GM13977 (cell line): ENCODE results near the gene CHD5.

Experiments
- DNase-seq: peaks from one replicate; pipeline ENCODE4 v3.0.0; 2012; ENCODE audit warnings: low spot score
- CTCF ChIP-seq: IDR thresholded peaks from 2 replicates; pipeline ENCODE4 v1.5.1; 2012; ENCODE audit warnings: mild to moderate bottlenecking, control low read depth; ENCODE audit not compliant: insufficient read depth; ENCODE audit errors: extremely low read depth, missing control alignments
- in situ Hi-C: fragments of 300-500 bp; cut with MboI; formaldehyde crosslinking; loops from one replicate; pipeline ENCODE4 v1.12.0; 2022; ENCODE audit warnings: low sequenced_read_pairs, low pct_unique_long_range_greater_than_20kb, mixed read lengths, inconsistent platforms; ENCODE audit not compliant: unreplicated experiment

The CHD5 gene

GRCh38 chr1:6176779-6177178 lies 3.3 kb downstream of the CHD5 start:
- no peak for DNase-seq
- in situ Hi-C loops = no loop called here
- no peak for TF ChIP-seq CTCF

GRCh38 chr1:6175411-6175828 lies 4.7 kb downstream of the CHD5 start:
- DNase-seq = no peak
- TF ChIP-seq CTCF = no peak
- in situ Hi-C loops = no loop called here

- no peak for TF ChIP-seq CTCF
- no peak for DNase-seq
- in situ Hi-C loops = no loop called here
These were observed 5.3 kb downstream of the CHD5 start for GRCh38 chr1:6174621-6175410.

- no peak for TF ChIP-seq CTCF
- DNase-seq = no peak
- in situ Hi-C loops = no loop called here
These were observed 7.6 kb downstream of the CHD5 start for GRCh38 chr1:6172549-6172948.

GRCh38 chr1:6171548-6172124 lies 8.5 kb downstream of the CHD5 start:
- no peak for DNase-seq
- TF ChIP-seq CTCF = peak; percentile 11
- in situ Hi-C loops = no loop called here

- TF ChIP-seq CTCF = no peak
- in situ Hi-C loops = no loop called here
- no peak for DNase-seq
These were observed 9.3 kb downstream of the CHD5 start for GRCh38 chr1:6170742-6171201.
